Ishikawa (cell line): ENCODE measurements around the gene C2CD2L.

Source experiments
- CEBPB ChIP-seq: IDR thresholded peaks from 2 replicates; pipeline ENCODE4 v1.6.1; 2012
- CREB1 ChIP-seq: IDR thresholded peaks from 2 replicates; pipeline ENCODE4 v1.6.1; 2012; ENCODE audit warnings: low read depth
- EP300 ChIP-seq: IDR thresholded peaks from 2 replicates; pipeline ENCODE4 v1.6.1; 2012; ENCODE audit warnings: borderline replicate concordance
- FOXM1 ChIP-seq: IDR thresholded peaks from 2 replicates; pipeline ENCODE4 v1.6.1; 2012; ENCODE audit warnings: low read depth, borderline replicate concordance
- MAX ChIP-seq: IDR thresholded peaks from 2 replicates; pipeline ENCODE4 v1.6.1; 2012
- RAD21 ChIP-seq: IDR thresholded peaks from 2 replicates; pipeline ENCODE4 v1.6.1; 2012; ENCODE audit warnings: low read depth
- REST ChIP-seq: IDR thresholded peaks from 2 replicates; pipeline ENCODE4 v1.6.1; 2012; ENCODE audit warnings: low read depth, mild to moderate bottlenecking
- TAF1 ChIP-seq: IDR thresholded peaks from 2 replicates; pipeline ENCODE4 v1.6.1; 2012; ENCODE audit warnings: low read depth, mild to moderate bottlenecking
- TEAD4 ChIP-seq: IDR thresholded peaks from 2 replicates; pipeline ENCODE4 v1.6.1; 2012
- YY1 ChIP-seq: IDR thresholded peaks from 2 replicates; pipeline ENCODE4 v1.6.1; 2012; ENCODE audit warnings: low read depth
- ZBTB7A ChIP-seq: IDR thresholded peaks from 2 replicates; pipeline ENCODE4 v1.6.1; 2012; ENCODE audit warnings: low read depth

DNA sequence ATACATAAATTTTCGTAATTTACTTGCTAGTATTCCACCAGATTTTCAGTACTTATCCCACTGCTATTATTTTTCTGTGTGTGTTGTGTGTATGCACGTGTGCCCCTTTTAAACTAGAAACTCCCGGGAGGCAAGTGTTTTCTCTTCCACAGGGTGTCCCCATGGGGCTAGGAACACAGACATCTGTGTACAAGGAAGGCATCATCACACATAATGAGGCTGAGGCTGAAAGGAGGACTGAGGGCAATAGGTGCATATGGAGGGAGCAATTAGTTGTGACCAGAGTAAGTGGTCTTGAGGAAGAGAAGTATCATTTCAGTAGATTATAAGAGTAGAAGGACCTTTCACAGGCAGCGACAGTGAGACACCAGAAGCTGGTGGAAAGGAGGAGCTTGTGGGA, 3.4 kb upstream of the C2CD2L start:
- TF ChIP-seq RAD21, result peak; percentile 15; the same call in 1 of the 2 replicates
- no peak for TF ChIP-seq FOXM1
- TF ChIP-seq TAF1, result no peak
- TF ChIP-seq CEBPB, result no peak
- TF ChIP-seq REST, result no peak
- no peak for TF ChIP-seq MAX
- TF ChIP-seq ZBTB7A, result no peak
- no peak for TF ChIP-seq YY1
- no peak for TF ChIP-seq EP300
- no peak for TF ChIP-seq CREB1
- no peak for TF ChIP-seq TEAD4
